ENCODE data around the gene SSR1.
"Not testable (repeated sequence)": the region's sequence is repeated elsewhere in the genome, so short reads cannot be mapped to it uniquely, and the experiment has no call there.

SSR1 gene

DNA sequence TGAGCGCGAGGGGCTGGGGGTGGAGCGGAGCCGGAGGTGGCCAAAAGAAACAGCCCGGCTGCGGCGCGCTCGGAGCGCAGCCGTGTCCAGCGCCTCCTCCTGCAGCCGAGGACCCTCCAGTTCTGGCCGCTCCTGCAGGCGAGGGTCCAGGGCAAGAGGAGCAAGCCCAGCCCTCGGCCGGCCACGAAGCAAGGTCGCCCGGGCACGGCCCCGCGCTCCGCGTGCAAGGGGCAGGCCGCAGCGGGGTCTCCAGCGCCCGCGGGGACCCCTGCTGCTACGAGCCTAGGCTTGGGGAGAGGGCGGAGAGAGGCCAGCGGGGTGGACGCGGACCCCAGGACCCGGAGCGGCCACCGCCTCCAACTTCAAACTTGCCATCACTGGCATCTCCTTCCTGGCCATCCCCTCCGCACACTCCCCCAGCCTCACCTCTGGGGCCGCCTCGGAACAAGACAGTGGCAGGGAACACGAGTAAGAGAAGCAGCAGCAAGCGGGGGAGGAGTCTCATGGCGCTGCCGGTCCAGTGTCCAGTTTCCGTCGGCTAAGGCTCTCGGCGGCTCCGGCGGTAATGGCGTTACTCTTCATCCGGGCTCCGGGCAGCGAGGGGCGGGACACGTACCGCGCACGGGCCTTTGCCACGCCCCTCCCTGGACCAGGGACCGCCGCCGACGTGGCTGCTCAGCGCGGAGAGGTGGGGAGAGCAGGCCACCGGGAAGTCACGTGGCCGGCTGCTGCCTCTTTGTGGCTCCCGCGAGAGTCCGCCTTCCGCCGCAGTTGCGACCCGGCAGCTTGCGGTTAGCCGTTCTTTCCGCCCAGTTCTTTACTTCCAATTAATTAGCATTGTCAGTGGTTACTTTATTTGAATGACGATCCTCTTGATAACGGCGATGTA is at the start of gene SSR1:
TSS of gene SSR1 (minus strand) at position 584 of the 889 bp plus-strand sequence. CDS start at position 505, 79 bp downstream.
- peak within 1 kb of the TSS; percentile 73 for H3K27ac ChIP-seq (ENCODE audit: poor library complexity, severe bottlenecking)
- H3K36me3 ChIP-seq (ENCODE audit: low read depth): peaks cover 36% of the 10 kb centered on the region
- TF ChIP-seq, protein P1, sequence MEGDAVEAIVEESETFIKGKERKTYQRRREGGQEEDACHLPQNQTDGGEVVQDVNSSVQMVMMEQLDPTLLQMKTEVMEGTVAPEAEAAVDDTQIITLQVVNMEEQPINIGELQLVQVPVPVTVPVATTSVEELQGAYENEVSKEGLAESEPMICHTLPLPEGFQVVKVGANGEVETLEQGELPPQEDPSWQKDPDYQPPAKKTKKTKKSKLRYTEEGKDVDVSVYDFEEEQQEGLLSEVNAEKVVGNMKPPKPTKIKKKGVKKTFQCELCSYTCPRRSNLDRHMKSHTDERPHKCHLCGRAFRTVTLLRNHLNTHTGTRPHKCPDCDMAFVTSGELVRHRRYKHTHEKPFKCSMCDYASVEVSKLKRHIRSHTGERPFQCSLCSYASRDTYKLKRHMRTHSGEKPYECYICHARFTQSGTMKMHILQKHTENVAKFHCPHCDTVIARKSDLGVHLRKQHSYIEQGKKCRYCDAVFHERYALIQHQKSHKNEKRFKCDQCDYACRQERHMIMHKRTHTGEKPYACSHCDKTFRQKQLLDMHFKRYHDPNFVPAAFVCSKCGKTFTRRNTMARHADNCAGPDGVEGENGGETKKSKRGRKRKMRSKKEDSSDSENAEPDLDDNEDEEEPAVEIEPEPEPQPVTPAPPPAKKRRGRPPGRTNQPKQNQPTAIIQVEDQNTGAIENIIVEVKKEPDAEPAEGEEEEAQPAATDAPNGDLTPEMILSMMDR (IDR thresholded peaks at IDR 0.05; ENCODE audit: poor library complexity, severe bottlenecking): no peak
- H3K4me3 ChIP-seq (ENCODE audit: severe bottlenecking): peak within 1 kb of the TSS; percentile 72
- peaks cover 11% of the 10 kb centered on the region for H3K4me1 ChIP-seq (ENCODE audit: insufficient read depth, poor library complexity, severe bottlenecking)
- DNase-seq (ENCODE audit: low spot score) (peak; percentile 97), ATAC-seq (ENCODE audit: low read depth) (peak; percentile 98)
- no peaks in the 10 kb centered on the region for H3K27me3 ChIP-seq (ENCODE audit: insufficient read depth, poor library complexity, severe bottlenecking)
- no peaks in the 10 kb centered on the region for H3K9me3 ChIP-seq (ENCODE audit: severe bottlenecking)

- not testable (repeated sequence) for H3K4me1 ChIP-seq (ENCODE audit: insufficient read depth, poor library complexity, severe bottlenecking); DNase-seq (ENCODE audit: low spot score); H3K36me3 ChIP-seq (ENCODE audit: low read depth); H3K9me3 ChIP-seq (ENCODE audit: severe bottlenecking); H3K4me3 ChIP-seq (ENCODE audit: severe bottlenecking); H3K27me3 ChIP-seq (ENCODE audit: insufficient read depth, poor library complexity, severe bottlenecking); ATAC-seq (ENCODE audit: low read depth); H3K27ac ChIP-seq (ENCODE audit: poor library complexity, severe bottlenecking)
Measured at GRCh38 chr6:7351916-7352315, 38.9 kb upstream of the SSR1 start.

DNA sequence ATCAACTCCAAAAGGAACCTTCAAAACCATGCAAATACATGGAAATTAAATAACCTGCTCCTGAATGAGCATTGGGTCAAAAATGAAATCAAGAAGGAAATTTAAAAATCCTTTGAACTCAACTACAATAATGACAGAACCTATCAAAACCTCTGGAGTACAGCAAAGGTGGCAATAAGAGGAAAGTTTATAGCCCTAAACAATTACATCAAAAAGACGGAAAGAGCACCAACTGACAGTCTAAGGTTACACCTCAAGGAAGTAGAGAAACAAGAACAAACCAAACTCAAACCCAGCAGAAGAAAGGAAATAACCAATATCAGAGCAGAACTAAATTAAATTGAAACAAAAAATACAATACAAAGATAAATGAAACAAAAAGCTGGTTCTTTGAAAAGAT is 37.6 kb upstream of the SSR1 start:
- not testable (repeated sequence) for H3K9me3 ChIP-seq (ENCODE audit: severe bottlenecking); ATAC-seq (ENCODE audit: low read depth); H3K4me3 ChIP-seq (ENCODE audit: severe bottlenecking); H3K27ac ChIP-seq (ENCODE audit: poor library complexity, severe bottlenecking); H3K36me3 ChIP-seq (ENCODE audit: low read depth); H3K4me1 ChIP-seq (ENCODE audit: insufficient read depth, poor library complexity, severe bottlenecking); DNase-seq (ENCODE audit: low spot score); H3K27me3 ChIP-seq (ENCODE audit: insufficient read depth, poor library complexity, severe bottlenecking)

- H3K36me3 ChIP-seq (ENCODE audit: low read depth); H3K4me1 ChIP-seq (ENCODE audit: insufficient read depth, poor library complexity, severe bottlenecking); H3K9me3 ChIP-seq (ENCODE audit: severe bottlenecking); H3K4me3 ChIP-seq (ENCODE audit: severe bottlenecking); H3K27me3 ChIP-seq (ENCODE audit: insufficient read depth, poor library complexity, severe bottlenecking): not testable (repeated sequence)
- H3K27ac ChIP-seq (ENCODE audit: poor library complexity, severe bottlenecking): peak overlapping the region; percentile 70
- ATAC-seq (ENCODE audit: low read depth) (peak; percentile 98), DNase-seq (ENCODE audit: low spot score) (peak; percentile 88)
Measured at GRCh38 chr6:7347551-7347997, 34.6 kb upstream of the SSR1 start.

DNA sequence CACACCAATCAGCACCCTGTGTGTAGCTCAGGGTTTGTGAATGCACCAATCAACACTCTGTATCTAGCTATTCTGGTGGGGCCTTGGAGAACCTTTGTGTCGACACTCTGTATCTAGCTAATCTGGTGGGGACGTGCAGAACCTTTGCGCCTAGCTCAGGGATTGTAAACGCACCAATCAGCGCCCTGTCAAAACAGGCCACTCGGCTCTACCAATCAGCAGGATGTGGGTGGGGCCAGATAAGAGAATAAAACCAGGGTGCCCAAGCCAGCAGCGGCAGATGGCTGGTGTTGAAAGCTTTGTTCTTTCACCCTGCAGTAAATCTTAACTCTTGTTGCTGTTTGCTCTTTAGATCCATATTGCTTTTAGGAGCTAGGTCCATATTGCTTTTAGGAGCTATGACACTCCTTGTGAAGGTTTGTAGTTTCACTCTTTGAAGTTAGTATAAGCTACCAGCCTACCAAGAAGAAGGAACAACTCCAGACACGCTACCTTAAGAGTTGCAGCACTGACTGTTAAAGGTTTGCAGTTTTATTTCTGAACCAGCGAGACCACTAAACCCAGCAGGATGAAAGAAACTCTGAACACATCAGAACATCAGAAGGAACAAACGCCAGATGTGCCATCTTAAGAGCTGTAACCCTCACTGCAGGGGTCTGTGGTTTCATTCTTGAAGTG is 31.9 kb upstream of the SSR1 start:
- not testable (repeated sequence) for H3K4me3 ChIP-seq (ENCODE audit: severe bottlenecking); ATAC-seq (ENCODE audit: low read depth); H3K36me3 ChIP-seq (ENCODE audit: low read depth); H3K4me1 ChIP-seq (ENCODE audit: insufficient read depth, poor library complexity, severe bottlenecking); H3K27me3 ChIP-seq (ENCODE audit: insufficient read depth, poor library complexity, severe bottlenecking); H3K9me3 ChIP-seq (ENCODE audit: severe bottlenecking); H3K27ac ChIP-seq (ENCODE audit: poor library complexity, severe bottlenecking); DNase-seq (ENCODE audit: low spot score)

DNA sequence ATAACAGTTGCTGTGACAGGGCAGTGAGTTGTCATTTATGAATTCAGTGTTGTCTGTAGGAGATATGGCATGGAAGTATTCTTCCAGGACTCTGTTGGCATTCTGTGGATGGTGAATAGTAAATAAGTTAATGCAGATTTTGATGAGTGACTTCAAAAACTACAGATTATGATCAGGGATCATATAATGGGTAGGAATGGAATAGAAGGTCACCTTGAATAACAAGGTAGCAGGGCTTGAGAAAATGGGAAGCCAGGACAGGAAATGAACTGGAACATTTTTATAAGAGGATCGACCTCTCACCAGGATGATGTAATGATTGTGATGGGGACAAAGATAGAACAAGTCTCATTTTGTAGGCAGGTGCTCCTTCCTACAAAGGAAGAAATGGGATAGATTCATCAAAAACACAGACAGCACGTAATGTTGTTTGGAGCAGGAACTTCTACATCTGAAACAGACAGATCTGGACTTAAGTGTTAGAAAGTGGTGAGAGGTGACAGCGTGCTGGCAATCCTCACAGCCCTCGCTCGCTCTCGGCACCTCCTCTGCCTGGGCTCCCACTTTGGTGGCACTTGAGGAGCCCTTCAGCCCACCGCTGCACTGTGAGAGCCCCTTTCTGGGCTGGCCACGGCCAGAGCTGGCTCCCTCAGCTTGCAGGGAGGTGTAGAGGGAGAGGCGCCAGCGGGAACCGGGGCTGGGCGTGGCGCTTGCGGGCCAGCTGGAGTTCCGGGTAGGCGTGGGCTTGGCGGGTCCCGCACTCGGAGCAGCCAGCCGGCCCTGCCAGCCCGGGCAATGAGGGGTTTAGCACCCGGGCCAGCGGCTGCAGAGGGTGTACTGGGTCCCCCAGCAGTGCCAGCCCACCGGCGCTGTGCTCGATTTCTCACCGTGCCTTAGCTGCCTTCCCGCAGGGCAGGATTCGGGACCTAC is 30.8 kb upstream of the SSR1 start:
- H3K4me3 ChIP-seq (ENCODE audit: severe bottlenecking): no peak overlapping the region

More for the DNA sequence above, 30.8 kb upstream of the SSR1 start:
- ATAC-seq (ENCODE audit: low read depth): no peak
- Histone ChIP-seq H3K27me3 (ENCODE audit: insufficient read depth, poor library complexity, severe bottlenecking) (no peaks in the 10 kb centered on the region), H3K27ac (ENCODE audit: poor library complexity, severe bottlenecking) (no peak overlapping the region), H3K36me3 (ENCODE audit: low read depth) (no peaks in the 10 kb centered on the region), H3K9me3 (ENCODE audit: severe bottlenecking) (no peaks in the 10 kb centered on the region), H3K4me1 (ENCODE audit: insufficient read depth, poor library complexity, severe bottlenecking) (peaks cover 9% of the 10 kb centered on the region)
- DNase-seq (ENCODE audit: low spot score): no peak
- TF ChIP-seq, protein P1 (IDR thresholded peaks at IDR 0.05; ENCODE audit: poor library complexity, severe bottlenecking): no peak
